ENCODE measurements around the gene RAB11FIP2. TPM values are rescaled to one million over a fixed set of nuclear protein-coding genes. Genes with fewer than 3 reads are reported as not detected.

The RAB11FIP2 gene
- total and polyA plus RNA-seq, 2 of the 8 experiments (the other 6 are each of a cell fraction or from before 2014, with no cell fraction given): 3.1 to 12.7 TPM

GRCh38 chr10:118017850-118018249 is 28.9 kb downstream of the RAB11FIP2 start:
- no peak overlapping the region for H2BK15ac ChIP-seq (ENCODE audit: low read length)
- no peak overlapping the region for H2AFZ ChIP-seq (ENCODE audit: low read length)
- FAIRE-seq (peak; percentile 42), DNase-seq (ENCODE audit: low read depth in 1 of 2, low spot score in 2 of 2) (no peak)
- no peak overlapping the region for H2AK5ac ChIP-seq (ENCODE audit: low read depth, low read length)
- H3K4ac ChIP-seq (replicated peaks; ENCODE audit: insufficient read length, low read depth, low read length): no peak overlapping the region
- H3K36me3 ChIP-seq (ENCODE audit: control insufficient read depth in 2 of 4, insufficient read depth in 4 of 4, low read length in 3 of 4): no peaks in the 10 kb centered on the region; a peak in 1 of 8 replicates
- no peak overlapping the region for H4K8ac ChIP-seq (ENCODE audit: extremely low read depth, insufficient read depth, low read length)
- no peaks in the 10 kb centered on the region for H3K79me1 ChIP-seq (ENCODE audit: low read depth, low read length)
- ChIA-PET CTCF (ENCODE audit: partially characterized antibody) (interaction anchor here (0.6 kb wide), 1 partner anchor 132 kb away, joined by 3 read pairs; no protein-coding TSS in a partner anchor), POLR2A (ENCODE audit: partially characterized antibody) (interaction anchor here (1.2 kb wide), 1 partner anchor 17 kb away, joined by 3 read pairs; no protein-coding TSS in a partner anchor)
- no peak overlapping the region for H4K91ac ChIP-seq (replicated peaks; ENCODE audit: insufficient read length, low read length)
- no peak overlapping the region for H3K4me2 ChIP-seq (ENCODE audit: insufficient read depth in 1 of 2, low read depth in 2 of 2, low read length in 2 of 2)
- H3K27ac ChIP-seq (ENCODE audit: low read depth, low read length): no peak overlapping the region
- peaks cover 0 to 2% of the 10 kb centered on the region in 2 experiments for H4K20me1 ChIP-seq (replicated peaks in 1 of 2; ENCODE audit: control insufficient read depth in 1 of 2, insufficient read depth in 2 of 2, low read length in 2 of 2)
- no peak overlapping the region for H4K5ac ChIP-seq (ENCODE audit: insufficient read length, low read depth, low read length)
- H3K9ac ChIP-seq (replicated peaks in 1 of 4; ENCODE audit: extremely low read depth in 1 of 4, low read depth in 3 of 4, low read length in 3 of 4): no peak overlapping the region
- 57% methylated on average over 5 of the region's 5 CpGs; no CpG with 5 or more reads in 1 of the 2 experiments for WGBS, 2 experiments (ENCODE audit: extremely low coverage in 1 of 2, insufficient coverage in 1 of 2, insufficient read length in 1 of 2, insufficient replicate concordance in 2 of 2, low coverage in 1 of 2, low lambda C conversion rate in 2 of 2, missing lambda C conversion rate in 1 of 2)
- H2BK5ac ChIP-seq (ENCODE audit: low read depth, low read length): no peak overlapping the region
- H2BK120ac ChIP-seq (replicated peaks; ENCODE audit: low read depth, low read length): no peak overlapping the region
- H3K23me2 ChIP-seq (ENCODE audit: low read depth, low read length): no peaks in the 10 kb centered on the region; the same call in 1 of the 2 replicates
- H3K18ac ChIP-seq (ENCODE audit: extremely low read depth, low read length): no peak overlapping the region; the same call in 1 of the 2 replicates
- H3K4me1 ChIP-seq (replicated peaks in 1 of 4; ENCODE audit: control insufficient read depth in 3 of 4, insufficient read depth in 4 of 4, low read length in 3 of 4): peaks cover 2 to 9% (median 4%) of the 10 kb centered on the region in 4 experiments; a peak in 4 of 7 replicates
- peak; percentile 82 for TF ChIP-seq TEAD4 (IDR thresholded peaks at IDR 0.05; ENCODE audit: low read depth, low read length)
- TF ChIP-seq POLR2AphosphoS5 (IDR thresholded peaks at IDR 0.05; ENCODE audit: low read depth, low read length): no peak
- peak; percentile 96 for TF ChIP-seq CEBPB (IDR thresholded peaks at IDR 0.05; ENCODE audit: low read depth, low read length)
- no peak for TF ChIP-seq BACH1 (IDR thresholded peaks at IDR 0.05; ENCODE audit: low read length)
- no peak for TF ChIP-seq CBX5 (IDR thresholded peaks at IDR 0.05; ENCODE audit: low read depth, low read length)
- no peak for TF ChIP-seq ATF2 (IDR thresholded peaks at IDR 0.05; ENCODE audit: low read length)
- no peak for TF ChIP-seq EGR1 (IDR thresholded peaks at IDR 0.05; ENCODE audit: borderline replicate concordance, low read depth, low read length)
- no peak overlapping the region for H3K23ac ChIP-seq (ENCODE audit: insufficient read length)
- no peaks in the 10 kb centered on the region for H3K9me3 ChIP-seq (ENCODE audit: insufficient read depth in 2 of 2, low read depth in 1 of 2, low read length in 1 of 2)
- no peak overlapping the region for H3K14ac ChIP-seq (ENCODE audit: insufficient read length)
- no peak overlapping the region for H3K56ac ChIP-seq (replicated peaks; ENCODE audit: insufficient read length, low read depth, low read length)
- H3K27me3 ChIP-seq (replicated peaks in 1 of 4; ENCODE audit: control insufficient read depth in 3 of 4, extremely low read depth in 1 of 4, insufficient read depth in 3 of 4, low read length in 3 of 4): no peaks in the 10 kb centered on the region
- H3K79me2 ChIP-seq (ENCODE audit: control insufficient read depth in 1 of 2, insufficient read depth in 2 of 2, low read length in 2 of 2): no peaks in the 10 kb centered on the region
- H3K4me3 ChIP-seq (ENCODE audit: extremely low read depth in 1 of 4, insufficient read depth in 2 of 4, low read depth in 3 of 4, low read length in 4 of 4): no peak overlapping the region
- H2BK20ac ChIP-seq (ENCODE audit: low read length): no peak overlapping the region
- H2BK12ac ChIP-seq (ENCODE audit: low read depth, low read length): no peak overlapping the region
